HG02610 (cell line): ENCODE measurements around the gene CHIT1.

ENCODE experiments used
- ATAC-seq: cut with Tn5 transposase; IDR thresholded peaks from one replicate; pipeline ENCODE4 v1.9.1; 2021; ENCODE audit warnings: mild to moderate bottlenecking, moderate library complexity; ENCODE audit not compliant: unreplicated experiment

Gene CHIT1

DNA sequence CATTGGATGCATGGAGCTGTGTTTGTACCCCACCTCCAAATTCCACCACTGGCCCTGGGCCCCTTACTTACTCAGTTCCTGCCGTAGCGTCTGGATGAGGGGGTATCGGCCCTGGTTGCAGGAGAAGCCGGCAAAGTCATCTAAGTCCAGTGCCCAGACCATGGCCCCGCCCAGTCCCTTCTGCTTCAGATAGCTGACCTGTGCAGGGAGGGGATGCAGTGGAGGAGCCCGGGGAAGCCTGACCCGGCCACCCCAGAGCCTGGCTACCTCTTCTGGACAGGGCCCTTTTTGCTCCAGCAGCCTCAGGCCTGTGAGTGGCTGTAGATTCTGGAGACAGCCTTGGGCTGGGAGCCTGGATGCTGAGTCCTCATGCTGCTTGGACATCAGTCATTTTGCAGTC lies 11.8 kb downstream of the CHIT1 start:
- ATAC-seq: no peak

DNA sequence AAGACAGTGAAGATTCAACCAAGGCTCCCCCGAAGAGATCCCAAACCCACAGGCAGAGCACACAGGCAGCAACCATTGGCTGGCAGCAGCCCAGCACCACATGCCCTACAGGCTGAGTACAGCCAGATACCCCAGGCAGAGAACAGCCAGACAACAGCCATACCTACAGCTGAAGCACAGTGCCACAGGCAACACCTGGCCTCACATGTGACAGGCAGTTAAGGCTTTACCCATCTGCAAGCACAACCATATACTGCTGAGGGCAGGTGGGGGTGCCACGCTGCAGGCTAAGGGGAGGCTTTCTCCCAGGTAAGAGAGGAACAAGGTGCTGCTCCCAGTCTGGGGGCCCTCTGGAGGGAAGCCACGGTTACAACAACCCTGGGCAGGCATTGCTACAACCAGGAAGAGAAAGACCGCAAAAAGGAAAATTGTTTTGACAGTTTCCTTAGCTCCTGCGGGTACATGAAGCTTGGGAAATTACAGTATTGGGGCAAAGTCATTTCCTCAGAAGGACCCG lies 12.3 kb downstream of the CHIT1 start:
- no peak for ATAC-seq

- no peak for ATAC-seq
Observed at GRCh38 chr1:203216274-203217138, 13.0 kb downstream of the CHIT1 start.

GRCh38 chr1:203215573-203215972 lies 13.9 kb downstream of the CHIT1 start:
- ATAC-seq: no peak

DNA sequence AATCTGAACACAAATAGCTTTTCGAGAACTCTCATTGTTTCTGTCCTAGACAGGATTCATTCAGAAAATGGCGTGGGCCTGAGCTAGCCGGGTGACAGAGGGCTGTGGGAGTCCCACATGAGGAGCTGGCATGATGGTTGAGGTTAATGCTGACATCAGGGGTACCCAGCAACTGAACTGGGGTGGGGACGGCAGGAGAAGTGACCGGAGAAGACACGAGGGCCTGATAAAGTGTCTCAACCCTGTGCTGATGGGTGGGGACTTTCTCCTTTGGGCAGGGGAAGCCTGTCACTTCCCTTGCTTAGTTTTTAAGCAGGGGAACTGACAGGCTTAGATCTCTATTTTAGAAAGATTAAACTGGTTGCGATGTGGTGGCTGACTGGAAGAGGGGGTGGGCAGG lies 14.6 kb downstream of the CHIT1 start:
- no peak for ATAC-seq

GRCh38 chr1:203213126-203213525 lies 16.3 kb downstream of the CHIT1 start:
- ATAC-seq: no peak

GRCh38 chr1:203211812-203212211 lies 17.7 kb downstream of the CHIT1 start:
- no peak for ATAC-seq

DNA sequence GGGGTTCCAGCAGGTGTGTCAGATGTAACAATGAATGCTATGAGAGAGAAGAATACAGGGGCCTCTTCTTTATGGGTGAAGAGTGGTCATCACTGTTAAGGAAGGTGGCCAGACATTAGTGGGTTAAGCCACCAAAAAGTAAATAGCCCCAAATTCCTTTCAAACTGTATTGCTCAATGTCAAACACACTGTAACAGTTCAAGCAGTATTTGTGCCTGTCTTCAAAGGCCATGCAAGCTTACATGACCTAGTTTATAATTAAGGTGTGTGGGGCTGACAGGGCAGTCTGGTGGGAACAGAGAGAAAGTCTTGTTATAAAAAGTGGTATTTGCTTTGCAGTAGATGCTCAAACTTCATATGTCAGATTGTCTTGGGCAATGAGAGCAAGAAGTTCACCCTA lies 18.5 kb downstream of the CHIT1 start:
- ATAC-seq: no peak

- no peak for ATAC-seq
Observed at GRCh38 chr1:203210350-203210749, 19.1 kb downstream of the CHIT1 start.

DNA sequence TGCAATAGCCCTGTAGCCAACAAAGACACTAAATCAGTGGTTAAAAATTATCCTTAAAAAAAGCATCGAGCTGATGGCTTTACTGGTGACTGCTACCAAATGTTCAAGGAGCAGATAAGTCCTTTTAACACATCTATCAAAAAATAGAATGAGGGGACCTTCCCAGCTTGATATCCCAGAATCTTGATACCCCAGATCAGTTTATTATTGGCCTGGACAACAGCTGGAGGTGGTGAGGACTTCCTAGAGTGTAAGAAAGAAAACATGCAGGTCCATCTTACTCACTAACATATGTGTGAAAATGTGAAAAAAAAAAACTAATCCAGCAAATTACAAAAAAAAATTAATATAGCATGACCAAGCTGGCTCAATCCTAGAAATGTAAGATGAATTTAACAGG lies 21.3 kb downstream of the CHIT1 start:
- no peak for ATAC-seq

- ATAC-seq: no peak
Observed at GRCh38 chr1:203207751-203208150, 21.7 kb downstream of the CHIT1 start.

DNA sequence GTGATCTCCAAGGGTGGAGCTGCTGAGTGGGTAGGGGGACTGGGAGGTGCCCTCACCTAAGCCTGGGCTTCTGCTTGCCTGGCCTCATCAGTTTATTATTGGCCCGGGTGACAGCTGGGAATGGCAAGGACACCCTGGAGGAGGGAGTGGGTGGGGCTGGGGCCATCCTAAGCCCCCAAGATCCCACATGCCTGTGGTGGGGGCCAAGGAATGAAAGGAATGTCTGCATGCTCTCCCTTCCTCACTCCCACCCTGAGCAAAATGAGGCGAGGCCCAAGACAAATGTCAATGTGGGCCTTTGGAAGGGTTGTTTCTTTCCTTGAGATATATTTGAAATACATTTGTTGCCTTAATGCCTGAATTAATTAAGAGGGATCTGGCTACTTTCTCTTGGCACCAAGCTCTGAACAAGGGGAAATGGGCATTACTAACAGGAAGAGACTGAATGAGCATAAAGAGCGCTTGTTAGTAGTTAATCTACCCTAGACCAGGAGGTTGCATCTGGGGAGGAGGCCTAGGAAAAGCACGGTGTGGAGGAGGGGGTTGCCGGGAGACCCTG lies 23.3 kb downstream of the CHIT1 start:
- no peak for ATAC-seq

DNA sequence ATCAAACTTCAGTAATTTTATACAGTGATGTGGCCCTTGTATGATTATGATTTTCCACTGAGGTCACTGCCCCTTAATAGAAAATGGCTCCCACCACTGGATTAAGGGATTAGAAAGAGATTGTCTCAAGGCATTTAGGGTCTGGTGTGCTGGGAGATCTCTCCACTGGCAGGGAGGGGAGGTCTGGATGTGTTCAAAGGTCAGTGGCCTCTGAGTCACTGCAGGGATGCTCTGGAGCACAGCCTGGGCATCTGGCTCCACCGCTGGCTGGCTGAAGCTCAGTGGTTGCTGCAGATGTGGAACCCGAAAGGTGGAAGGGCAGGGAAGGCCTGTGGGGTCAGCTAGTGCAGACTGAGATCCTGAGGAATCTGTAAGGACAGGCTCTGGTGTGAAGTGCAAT lies 24.7 kb downstream of the CHIT1 start:
- ATAC-seq: no peak

- no peak for ATAC-seq
Observed at GRCh38 chr1:203202431-203203245, 26.8 kb downstream of the CHIT1 start.

DNA sequence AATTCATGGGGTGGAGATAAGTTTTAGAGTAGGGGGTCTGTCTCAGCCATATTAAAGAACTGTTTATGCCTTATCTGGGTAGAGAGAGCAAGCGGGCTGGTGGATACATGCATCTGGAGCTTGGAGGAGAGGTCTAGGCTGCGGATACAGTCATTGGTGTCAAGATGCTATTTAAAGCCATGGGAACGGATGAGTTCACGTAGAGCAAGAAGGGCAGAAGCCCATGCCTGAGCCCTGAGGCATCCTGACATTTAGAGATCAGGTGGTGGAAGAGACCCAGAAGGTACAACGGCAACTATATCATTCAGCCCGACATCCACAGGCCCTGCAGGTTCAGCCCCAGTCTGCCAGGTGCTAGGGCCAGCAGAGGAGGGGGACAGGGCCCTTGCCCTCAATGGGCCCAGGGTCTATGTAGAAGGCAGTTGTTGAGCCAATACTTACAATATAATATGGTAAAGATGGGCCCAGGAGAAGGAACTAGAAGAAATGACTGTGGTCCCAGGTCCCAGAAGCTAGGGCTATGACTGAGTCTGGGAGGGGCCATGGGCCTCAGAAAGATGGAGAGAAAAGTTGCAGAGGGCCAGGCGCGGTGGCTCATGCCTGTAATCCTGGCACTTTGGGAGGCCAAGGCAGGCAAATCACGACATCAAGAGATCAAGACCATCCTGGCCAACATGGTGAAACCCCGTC lies 27.8 kb downstream of the CHIT1 start:
- no peak for ATAC-seq

- no peak for ATAC-seq
Observed at GRCh38 chr1:203200916-203201315, 28.6 kb downstream of the CHIT1 start.

GRCh38 chr1:203199816-203200571 lies 29.5 kb downstream of the CHIT1 start:
- no peak for ATAC-seq

- no peak for ATAC-seq
Observed at GRCh38 chr1:203199481-203199815, 30.0 kb downstream of the CHIT1 start.

GRCh38 chr1:203199002-203199401 lies 30.5 kb downstream of the CHIT1 start:
- no peak for ATAC-seq

DNA sequence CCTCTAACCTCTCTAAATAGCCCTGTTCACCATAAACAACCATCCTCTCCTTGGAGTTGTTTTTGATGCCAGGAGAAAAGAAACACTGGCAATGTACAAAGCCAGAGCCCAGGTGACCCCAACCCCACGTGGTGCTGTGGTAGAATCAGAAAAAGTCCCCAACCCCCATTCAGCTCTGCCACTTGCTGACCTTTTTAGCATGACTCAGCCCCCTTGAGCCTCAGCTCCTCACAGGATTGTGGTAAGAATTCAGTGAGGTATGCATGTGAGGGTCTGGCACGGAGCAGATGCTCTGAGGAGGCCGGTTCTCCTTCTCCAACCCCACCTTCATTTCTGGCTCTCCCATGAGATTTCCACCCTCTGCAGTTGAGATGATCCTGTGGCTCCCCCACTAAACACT lies 31.8 kb downstream of the CHIT1 start:
- no peak for ATAC-seq
